ENCODE measurements around the gene ATG4D.
"Not testable (repeated sequence)": the region's sequence is repeated elsewhere in the genome, so short reads cannot be mapped to it uniquely, and the experiment has no call there.

ATG4D gene

DNA sequence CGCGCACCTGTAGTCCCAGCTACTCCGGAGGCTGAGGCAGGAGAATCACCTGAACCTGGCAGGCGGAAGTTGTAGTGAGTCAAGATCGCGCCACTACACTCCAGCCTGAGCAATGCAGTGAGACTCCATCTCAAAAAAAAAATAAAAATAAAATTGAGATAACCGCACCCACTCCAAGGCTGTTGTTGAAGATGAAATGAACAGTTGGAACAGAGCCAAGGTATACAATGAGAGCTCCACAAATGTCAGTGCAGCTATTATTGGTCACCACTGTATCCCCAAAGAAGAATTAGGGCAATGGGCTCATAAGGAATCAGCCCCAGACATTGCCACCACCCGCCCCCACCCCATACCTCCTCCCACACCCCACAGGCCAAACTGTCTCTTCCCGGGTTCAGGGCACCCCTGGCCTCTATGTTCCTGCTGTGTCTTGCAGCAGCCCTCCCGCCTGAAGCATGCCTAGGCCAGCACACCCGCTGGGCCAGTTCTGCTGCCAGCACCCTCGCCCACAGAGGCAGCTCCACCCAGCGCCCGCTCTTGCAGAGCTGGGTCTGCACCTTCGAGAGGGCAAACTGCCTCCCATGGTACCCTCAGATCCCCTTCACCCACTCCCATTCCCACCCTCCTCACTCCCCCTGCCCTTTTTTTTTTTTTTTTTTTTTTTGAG is 22.9 kb upstream of the ATG4D start:
- Histone ChIP-seq H3K4me1 (ENCODE audit: control insufficient read depth, insufficient read depth, low read length) (peaks cover 19% of the 10 kb centered on the region), H3K9ac (ENCODE audit: low read length in 2 of 2) (no peak overlapping the region), H3K4me3 (ENCODE audit: low read length in 2 of 2) (no peak overlapping the region), H3K27me3 (ENCODE audit: control insufficient read depth in 1 of 2, insufficient read depth in 2 of 2, low read length in 2 of 2) (peaks cover 37 to 44% of the 10 kb centered on the region in 2 donors), H3K27ac (ENCODE audit: low read length) (no peak overlapping the region), H3K9me3 (ENCODE audit: control insufficient read depth in 2 of 2, low read length in 2 of 2) (no peaks in the 10 kb centered on the region), H3K36me3 (ENCODE audit: control insufficient read depth in 2 of 2, insufficient read depth in 2 of 2, low read length in 2 of 2) (no peaks in the 10 kb centered on the region)

DNA sequence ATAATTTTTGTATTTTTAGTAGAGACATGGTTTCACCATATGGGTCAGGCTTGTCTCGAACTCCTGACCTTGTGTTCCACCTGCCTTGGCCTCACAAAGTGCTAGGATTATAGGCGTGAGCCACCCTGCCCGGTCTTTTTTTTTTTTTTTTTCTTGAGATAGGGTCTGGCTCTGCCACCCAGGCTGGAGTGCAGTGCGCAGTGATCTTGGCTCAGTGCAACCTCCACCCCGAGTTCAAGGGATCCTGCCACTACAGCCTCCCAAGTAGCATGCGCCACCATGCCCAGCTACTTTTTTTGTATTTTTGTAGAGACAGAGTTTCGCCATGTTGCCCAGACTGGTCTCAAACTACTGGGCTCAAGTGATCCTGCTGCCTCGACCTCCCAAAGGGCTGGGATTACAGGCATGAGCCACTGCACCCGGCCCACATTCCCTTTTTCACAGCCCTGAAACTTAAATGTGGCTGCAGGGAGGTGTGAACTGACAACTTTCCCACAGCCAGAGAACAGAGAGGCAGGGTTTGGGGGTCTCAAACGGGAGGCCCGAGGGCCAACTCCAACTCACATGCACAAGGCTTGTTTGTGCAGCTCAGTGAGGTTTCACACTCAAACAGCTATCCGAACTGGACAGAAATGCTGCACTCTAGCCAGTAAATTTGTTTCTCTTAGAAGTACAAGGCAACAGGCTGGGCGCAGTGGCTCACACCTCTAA is 22.1 kb upstream of the ATG4D start:
- Histone ChIP-seq H3K4me1 (ENCODE audit: control insufficient read depth, insufficient read depth, low read length) (peaks cover 19% of the 10 kb centered on the region), H3K9ac (ENCODE audit: low read length in 2 of 2) (no peak overlapping the region), H3K27me3 (ENCODE audit: control insufficient read depth in 1 of 2, insufficient read depth in 2 of 2, low read length in 2 of 2) (peaks cover 33 to 38% of the 10 kb centered on the region in 2 donors), H3K36me3 (ENCODE audit: control insufficient read depth in 2 of 2, insufficient read depth in 2 of 2, low read length in 2 of 2) (no peaks in the 10 kb centered on the region), H3K9me3 (ENCODE audit: control insufficient read depth in 2 of 2, low read length in 2 of 2) (no peaks in the 10 kb centered on the region), H3K4me3 (ENCODE audit: low read length in 2 of 2) (no peak overlapping the region), H3K27ac (ENCODE audit: low read length) (no peak overlapping the region)

DNA sequence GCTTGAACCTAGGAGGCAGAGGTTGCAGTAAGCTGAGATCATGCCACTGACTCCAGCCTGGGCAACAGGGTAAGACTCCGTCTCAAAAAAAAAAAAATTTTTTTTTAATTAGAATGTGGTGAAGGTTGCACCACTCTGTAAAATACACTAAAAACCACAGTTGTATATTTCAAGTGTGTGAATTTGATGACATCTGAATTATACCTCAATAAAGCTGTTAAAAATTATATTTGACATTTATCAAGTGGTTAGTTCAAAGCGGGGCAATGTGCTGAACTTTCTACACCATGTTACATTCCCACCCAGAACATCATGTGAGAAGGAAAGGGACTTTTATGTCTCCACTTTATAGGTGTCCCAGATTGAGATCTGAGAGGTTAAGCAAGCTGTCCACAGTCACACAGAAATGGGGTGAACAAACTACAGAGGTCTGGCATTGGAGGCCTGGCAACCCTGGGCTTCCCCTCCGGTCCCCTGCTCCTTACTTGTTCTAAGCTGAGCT is 20.5 kb upstream of the ATG4D start:
- H3K4me1 ChIP-seq (ENCODE audit: control insufficient read depth, insufficient read depth, low read length) = peaks cover 5% of the 10 kb centered on the region
- H3K4me3 ChIP-seq (ENCODE audit: low read length in 2 of 2) = no peak overlapping the region
- no peaks in the 10 kb centered on the region for H3K36me3 ChIP-seq (ENCODE audit: control insufficient read depth in 2 of 2, insufficient read depth in 2 of 2, low read length in 2 of 2)
- peaks cover 22 to 23% of the 10 kb centered on the region in 2 donors for H3K27me3 ChIP-seq (ENCODE audit: control insufficient read depth in 1 of 2, insufficient read depth in 2 of 2, low read length in 2 of 2)
- H3K27ac ChIP-seq (ENCODE audit: low read length) = no peak overlapping the region
- no peaks in the 10 kb centered on the region for H3K9me3 ChIP-seq (ENCODE audit: control insufficient read depth in 2 of 2, low read length in 2 of 2)
- H3K9ac ChIP-seq (ENCODE audit: low read length in 2 of 2) = no peak overlapping the region

DNA sequence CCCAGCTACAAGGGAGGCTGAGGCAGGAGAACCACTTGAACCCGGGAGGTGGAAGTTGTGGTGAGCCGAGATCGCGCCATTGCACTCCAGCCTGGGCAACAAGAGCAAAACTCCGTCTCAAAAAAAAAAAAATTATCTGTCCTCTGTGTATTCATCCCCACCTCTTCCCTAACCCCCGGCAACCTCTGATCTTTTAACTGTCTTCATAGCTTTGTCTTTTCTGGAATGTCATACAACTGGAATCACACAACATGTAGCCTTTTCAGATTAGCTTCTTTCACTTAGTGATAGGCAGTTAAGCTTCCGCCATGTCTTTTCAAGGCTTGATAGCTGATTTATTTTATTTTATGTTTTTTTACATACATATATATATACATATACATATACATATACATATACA is 18.1 kb upstream of the ATG4D start:
- Histone ChIP-seq H3K9me3 (ENCODE audit: control insufficient read depth in 2 of 2, low read length in 2 of 2) (no peaks in the 10 kb centered on the region), H3K36me3 (ENCODE audit: control insufficient read depth in 2 of 2, insufficient read depth in 2 of 2, low read length in 2 of 2) (no peaks in the 10 kb centered on the region), H3K4me1 (ENCODE audit: control insufficient read depth, insufficient read depth, low read length) (no peaks in the 10 kb centered on the region), H3K9ac (ENCODE audit: low read length in 2 of 2) (no peak overlapping the region), H3K27me3 (ENCODE audit: control insufficient read depth in 1 of 2, insufficient read depth in 2 of 2, low read length in 2 of 2) (peaks cover under 1 to 3% of the 10 kb centered on the region in 2 donors), H3K4me3 (ENCODE audit: low read length in 2 of 2) (no peak overlapping the region), H3K27ac (ENCODE audit: low read length) (no peak overlapping the region)

DNA sequence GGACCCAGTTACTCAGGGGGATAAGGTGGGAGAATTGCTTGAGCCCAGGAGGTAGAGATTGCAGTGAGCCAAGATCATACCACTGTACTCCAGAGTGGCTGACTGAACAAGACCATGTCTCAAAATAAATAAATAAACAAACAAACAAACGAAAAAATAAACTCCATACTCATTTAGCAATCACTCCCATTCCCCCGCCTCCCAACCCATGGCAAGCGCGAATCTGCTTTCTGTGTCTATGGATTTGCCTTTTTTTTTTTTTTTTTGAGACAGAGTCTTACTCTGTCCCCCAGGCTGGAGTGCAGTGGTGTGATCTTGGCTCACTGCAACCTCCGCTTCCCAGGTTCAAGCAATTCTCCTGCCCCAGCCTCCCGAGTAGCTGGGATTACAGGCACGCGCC is 16.8 kb upstream of the ATG4D start:
- not testable (repeated sequence) for H3K9me3 ChIP-seq (ENCODE audit: control insufficient read depth in 2 of 2, low read length in 2 of 2); H3K27me3 ChIP-seq (ENCODE audit: control insufficient read depth in 1 of 2, insufficient read depth in 2 of 2, low read length in 2 of 2); H3K9ac ChIP-seq (ENCODE audit: low read length in 2 of 2); H3K4me1 ChIP-seq (ENCODE audit: control insufficient read depth, insufficient read depth, low read length); H3K36me3 ChIP-seq (ENCODE audit: control insufficient read depth in 2 of 2, insufficient read depth in 2 of 2, low read length in 2 of 2); H3K4me3 ChIP-seq (ENCODE audit: low read length in 2 of 2); H3K27ac ChIP-seq (ENCODE audit: low read length)

DNA sequence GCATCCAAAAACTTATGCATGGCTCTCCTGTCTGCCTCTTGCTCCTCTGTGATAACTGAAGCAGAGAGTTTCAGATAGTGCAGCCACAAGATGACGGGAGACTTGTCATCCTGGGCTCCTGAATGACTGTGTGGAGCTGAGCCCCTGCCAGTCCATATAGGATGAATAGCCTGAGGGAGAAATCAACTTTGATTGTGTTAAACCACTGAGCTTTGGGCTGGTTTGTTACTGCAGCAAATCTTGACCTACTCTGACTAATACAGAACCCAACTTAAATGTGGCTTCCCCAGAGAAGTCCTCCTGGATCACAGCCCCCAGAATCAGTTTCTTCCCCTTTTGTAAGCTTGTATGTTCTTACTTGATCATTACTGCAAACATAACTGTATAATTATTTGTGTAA is 11.2 kb upstream of the ATG4D start:
- Histone ChIP-seq H3K4me3 (ENCODE audit: low read length in 2 of 2) (no peak overlapping the region), H3K9ac (ENCODE audit: low read length in 2 of 2) (no peak overlapping the region), H3K4me1 (ENCODE audit: control insufficient read depth, insufficient read depth, low read length) (no peaks in the 10 kb centered on the region), H3K9me3 (ENCODE audit: control insufficient read depth in 2 of 2, low read length in 2 of 2) (peaks cover 0 to 4% of the 10 kb centered on the region in 2 donors), H3K27ac (ENCODE audit: low read length) (no peak overlapping the region), H3K27me3 (ENCODE audit: control insufficient read depth in 1 of 2, insufficient read depth in 2 of 2, low read length in 2 of 2) (no peaks in the 10 kb centered on the region), H3K36me3 (ENCODE audit: control insufficient read depth in 2 of 2, insufficient read depth in 2 of 2, low read length in 2 of 2) (no peaks in the 10 kb centered on the region)

DNA sequence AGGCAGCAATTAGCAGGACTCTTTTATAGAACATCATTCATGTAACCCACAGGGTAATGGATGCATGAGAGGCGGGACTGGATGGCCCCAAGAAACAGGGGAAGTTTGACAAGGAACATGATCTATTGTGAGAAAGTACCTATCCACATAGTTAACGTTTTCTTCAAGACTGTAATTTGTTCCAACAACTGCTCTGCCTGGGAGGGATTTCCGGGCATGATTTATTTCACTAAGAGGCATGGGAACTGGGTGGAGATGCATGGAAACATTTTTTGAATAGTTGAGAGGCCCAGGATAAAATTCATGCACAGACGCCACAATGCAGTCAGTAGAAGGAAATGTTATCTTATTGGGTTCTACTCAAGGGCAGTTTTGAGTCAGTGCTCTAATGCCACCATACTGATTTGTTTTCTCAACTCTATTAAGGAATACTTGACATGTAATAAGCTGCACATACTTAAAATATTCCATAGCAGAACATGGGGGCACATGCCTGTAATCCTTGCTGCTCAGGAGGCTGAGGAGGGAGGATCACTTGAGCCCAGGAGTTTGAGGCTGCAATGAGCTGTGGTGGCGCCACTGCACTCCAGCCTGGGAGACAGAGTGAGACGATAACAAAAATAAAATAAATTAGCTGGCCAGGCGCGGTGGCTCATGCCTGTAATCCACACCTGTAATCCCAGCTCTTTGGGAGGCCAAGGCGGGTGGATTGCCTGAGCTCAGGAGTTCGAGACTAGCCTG is 9.9 kb upstream of the ATG4D start:
- H3K36me3 ChIP-seq (ENCODE audit: control insufficient read depth in 2 of 2, insufficient read depth in 2 of 2, low read length in 2 of 2) = no peaks in the 10 kb centered on the region
- H3K4me1 ChIP-seq (ENCODE audit: control insufficient read depth, insufficient read depth, low read length) = no peaks in the 10 kb centered on the region
- no peaks in the 10 kb centered on the region for H3K27me3 ChIP-seq (ENCODE audit: control insufficient read depth in 1 of 2, insufficient read depth in 2 of 2, low read length in 2 of 2)
- no peak overlapping the region for H3K9ac ChIP-seq (ENCODE audit: low read length in 2 of 2)
- H3K27ac ChIP-seq (ENCODE audit: low read length) = no peak overlapping the region
- no peak overlapping the region for H3K4me3 ChIP-seq (ENCODE audit: low read length in 2 of 2)
- peaks cover 0 to 4% of the 10 kb centered on the region in 2 donors for H3K9me3 ChIP-seq (ENCODE audit: control insufficient read depth in 2 of 2, low read length in 2 of 2)

DNA sequence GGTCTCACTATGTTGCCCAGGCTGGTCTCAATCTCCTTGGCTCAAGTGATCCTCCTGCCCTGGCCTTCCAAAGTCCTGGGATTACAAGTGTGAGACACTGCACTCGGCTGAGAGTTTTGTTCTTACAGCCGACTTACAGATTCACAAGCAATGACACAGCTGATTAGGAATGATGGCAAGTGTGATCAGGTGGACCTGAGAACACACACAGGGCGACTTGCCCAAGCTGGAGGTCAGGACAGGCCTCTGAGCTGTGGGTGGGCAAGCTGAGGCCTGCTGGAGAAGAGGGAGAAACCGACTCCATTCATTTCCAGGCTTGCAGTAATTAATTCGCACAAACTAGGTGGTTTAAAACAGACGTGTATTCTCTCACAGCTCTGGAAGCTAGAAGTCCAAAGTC is 8.1 kb upstream of the ATG4D start:
- peaks cover 0 to 4% of the 10 kb centered on the region in 2 donors for H3K9me3 ChIP-seq (ENCODE audit: control insufficient read depth in 2 of 2, low read length in 2 of 2)
- no peak overlapping the region for H3K9ac ChIP-seq (ENCODE audit: low read length in 2 of 2)
- no peaks in the 10 kb centered on the region for H3K4me1 ChIP-seq (ENCODE audit: control insufficient read depth, insufficient read depth, low read length)
- no peaks in the 10 kb centered on the region for H3K36me3 ChIP-seq (ENCODE audit: control insufficient read depth in 2 of 2, insufficient read depth in 2 of 2, low read length in 2 of 2)
- H3K27me3 ChIP-seq (ENCODE audit: control insufficient read depth in 1 of 2, insufficient read depth in 2 of 2, low read length in 2 of 2) = no peaks in the 10 kb centered on the region
- no peak overlapping the region for H3K27ac ChIP-seq (ENCODE audit: low read length)
- H3K4me3 ChIP-seq (ENCODE audit: low read length in 2 of 2) = no peak overlapping the region

DNA sequence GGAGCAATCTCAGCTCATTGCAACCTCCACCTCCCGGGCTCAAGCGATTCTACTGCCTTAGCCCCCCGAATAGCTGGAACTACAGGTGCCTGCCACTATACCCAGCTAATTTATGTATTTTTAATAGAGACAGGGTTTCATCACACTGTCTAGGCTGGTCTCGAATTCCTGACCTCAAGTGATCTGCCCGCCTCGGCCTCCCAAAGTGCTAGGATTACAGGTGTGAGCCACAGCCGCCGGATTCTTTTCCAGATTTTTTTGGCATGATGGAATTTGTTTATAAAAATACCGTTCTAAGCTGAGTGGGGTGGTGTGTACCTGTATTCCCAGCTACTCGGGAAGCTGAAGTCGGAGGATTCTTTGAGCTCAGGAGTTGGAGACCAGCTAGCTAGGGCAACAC is 6.0 kb upstream of the ATG4D start:
- no peaks in the 10 kb centered on the region for H3K9me3 ChIP-seq (ENCODE audit: control insufficient read depth in 2 of 2, low read length in 2 of 2)

DNA sequence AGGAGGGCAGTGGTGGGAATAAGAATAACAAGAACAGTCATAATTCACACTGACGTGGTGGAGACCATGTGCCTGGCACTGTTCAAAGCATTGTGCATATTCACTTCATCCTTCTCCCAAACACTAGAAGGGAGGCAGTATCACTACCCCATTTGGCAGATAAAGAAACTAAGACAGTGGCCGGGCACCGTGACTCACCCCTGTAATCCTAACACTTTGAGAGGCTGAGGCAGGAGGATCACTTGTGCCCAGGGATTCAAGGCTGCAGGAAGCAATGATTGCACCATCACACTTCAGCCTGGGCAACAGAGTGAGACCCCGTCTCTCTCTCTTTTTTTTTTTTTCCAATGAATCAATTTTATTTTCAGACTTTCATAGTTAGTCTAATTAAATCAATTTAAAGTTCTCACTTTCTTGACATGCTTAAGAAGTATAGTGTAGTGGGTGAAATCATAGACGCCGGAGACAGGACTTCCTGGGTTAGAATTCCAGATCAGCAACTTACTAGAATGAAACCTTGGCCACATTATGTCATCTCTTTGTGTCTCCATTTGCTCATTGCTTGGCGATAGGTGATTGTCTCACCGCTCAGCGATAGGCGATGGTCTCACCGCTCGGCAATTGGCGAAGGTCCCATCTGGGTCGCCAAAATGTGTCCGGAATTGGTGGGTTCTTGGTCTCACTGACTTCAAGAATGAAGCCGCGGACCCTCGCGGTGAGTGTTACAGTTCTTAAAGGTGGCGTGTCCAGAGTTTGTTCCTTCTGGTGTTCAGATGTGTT is 5.3 kb upstream of the ATG4D start:
- Histone ChIP-seq H3K36me3 (ENCODE audit: control insufficient read depth in 2 of 2, insufficient read depth in 2 of 2, low read length in 2 of 2) (no peaks in the 10 kb centered on the region), H3K4me1 (ENCODE audit: control insufficient read depth, insufficient read depth, low read length) (peaks cover 4% of the 10 kb centered on the region), H3K9me3 (ENCODE audit: control insufficient read depth in 2 of 2, low read length in 2 of 2) (no peaks in the 10 kb centered on the region), H3K4me3 (ENCODE audit: low read length in 2 of 2) (no peak overlapping the region), H3K9ac (ENCODE audit: low read length in 2 of 2) (no peak overlapping the region), H3K27me3 (ENCODE audit: control insufficient read depth in 1 of 2, insufficient read depth in 2 of 2, low read length in 2 of 2) (no peaks in the 10 kb centered on the region), H3K27ac (ENCODE audit: low read length) (no peak overlapping the region)

More for the DNA sequence above, 6.0 kb upstream of the ATG4D start:
- Histone ChIP-seq H3K27me3 (ENCODE audit: control insufficient read depth in 1 of 2, insufficient read depth in 2 of 2, low read length in 2 of 2) (no peaks in the 10 kb centered on the region), H3K36me3 (ENCODE audit: control insufficient read depth in 2 of 2, insufficient read depth in 2 of 2, low read length in 2 of 2) (no peaks in the 10 kb centered on the region), H3K4me1 (ENCODE audit: control insufficient read depth, insufficient read depth, low read length) (no peaks in the 10 kb centered on the region), H3K9ac (ENCODE audit: low read length in 2 of 2) (no peak overlapping the region), H3K27ac (ENCODE audit: low read length) (no peak overlapping the region), H3K4me3 (ENCODE audit: low read length in 2 of 2) (no peak overlapping the region)

Measured in stomach smooth muscle (tissue), 2 donors.